GM19324 (cell line): ENCODE measurements around the gene IL10.

Experiments
- ATAC-seq: cut with Tn5 transposase; IDR thresholded peaks from one replicate; pipeline ENCODE4 v1.9.1; 2021; ENCODE audit warnings: mild to moderate bottlenecking, moderate library complexity; ENCODE audit not compliant: unreplicated experiment, low FRiP score

IL10 gene

DNA sequence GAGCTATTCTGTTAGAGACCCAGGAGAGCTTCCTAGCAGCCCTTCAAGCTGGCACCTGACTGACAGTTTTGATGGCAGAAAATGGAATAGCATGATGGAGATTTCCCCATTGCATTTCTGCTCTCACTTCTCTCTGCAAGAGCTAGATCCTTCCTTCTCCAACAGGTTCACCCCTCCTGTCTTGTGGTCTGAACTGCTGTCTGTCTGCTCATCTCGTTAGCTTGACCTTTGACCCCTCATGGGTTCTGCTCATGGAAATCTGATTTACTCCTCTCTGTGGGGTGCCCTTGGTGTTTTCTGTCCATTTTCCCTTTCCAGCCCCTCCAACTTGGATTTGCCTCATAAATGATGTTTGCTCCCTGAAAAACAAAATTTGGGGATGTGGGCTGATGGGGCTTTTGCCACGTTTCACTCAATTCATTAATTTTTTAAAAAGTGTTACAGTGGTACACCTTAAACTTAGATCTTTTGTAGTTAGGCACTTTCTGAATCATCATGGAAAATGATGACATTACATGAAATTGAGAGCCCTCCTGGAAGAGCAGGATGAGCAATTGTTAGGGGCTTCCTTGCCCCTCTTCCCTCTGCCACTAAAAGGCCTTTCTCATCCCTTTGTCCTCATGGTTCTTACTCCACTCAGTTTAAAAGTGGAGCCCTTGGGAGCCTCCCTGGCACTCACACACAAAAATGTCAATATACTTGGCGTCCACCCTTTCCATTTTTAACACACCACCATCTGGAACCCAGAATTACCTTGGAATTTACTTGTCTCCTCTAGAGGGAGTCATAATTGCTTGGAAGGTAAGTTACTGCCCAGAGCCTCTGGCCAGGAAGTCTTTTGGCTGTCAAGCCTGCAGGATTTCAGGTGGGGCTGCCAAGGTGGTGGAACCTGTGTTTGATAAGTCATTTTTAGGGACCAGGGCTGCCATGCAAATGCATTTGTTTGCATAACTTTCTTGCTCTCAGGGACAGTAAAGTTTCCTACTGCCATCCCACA is 33.6 kb downstream of the IL10 start:
- ATAC-seq = no peak

GRCh38 chr1:206737729-206738201 is 34.5 kb downstream of the IL10 start:
- no peak for ATAC-seq

DNA sequence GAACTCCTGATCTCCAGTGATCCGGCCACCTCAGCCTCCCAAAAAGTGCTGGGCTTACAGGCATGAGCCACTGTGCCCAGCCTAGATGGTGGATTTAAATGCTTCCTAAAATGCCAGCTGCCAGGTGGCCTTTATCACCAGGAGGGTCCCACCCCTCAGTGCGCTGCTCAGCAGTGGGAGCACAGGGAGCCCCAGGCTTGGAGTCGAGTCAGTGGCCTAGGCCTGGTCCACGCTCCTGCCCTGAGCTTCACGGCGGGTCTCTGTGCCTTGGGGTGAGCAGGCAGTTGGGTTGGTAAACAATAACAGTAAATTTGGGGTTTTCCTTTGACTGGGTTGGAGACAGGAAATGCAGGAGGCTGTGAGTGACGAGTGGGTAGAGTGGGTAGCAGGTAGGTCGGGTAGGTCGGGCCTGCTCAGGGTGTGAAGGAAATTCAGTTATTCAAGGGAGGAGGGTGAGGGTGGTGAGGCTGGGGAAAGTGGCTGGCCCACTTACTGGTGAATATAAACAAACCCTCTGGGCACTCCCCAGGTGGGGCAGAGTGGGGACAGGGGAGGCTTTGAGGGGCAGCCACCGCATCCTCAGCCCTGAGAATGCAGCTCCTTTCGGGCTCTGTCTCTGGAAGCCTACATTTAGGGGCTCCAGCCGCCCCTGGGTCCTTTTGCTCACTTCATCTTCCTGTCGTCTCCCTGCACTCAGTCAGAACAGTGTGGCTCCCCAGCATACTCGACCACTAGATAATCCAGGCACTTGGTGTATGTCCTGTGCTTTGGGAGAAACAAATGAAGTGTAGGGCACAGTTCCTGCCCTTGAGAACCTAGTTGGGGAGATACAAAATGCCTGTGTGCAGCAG is 35.2 kb downstream of the IL10 start:
- no peak for ATAC-seq

DNA sequence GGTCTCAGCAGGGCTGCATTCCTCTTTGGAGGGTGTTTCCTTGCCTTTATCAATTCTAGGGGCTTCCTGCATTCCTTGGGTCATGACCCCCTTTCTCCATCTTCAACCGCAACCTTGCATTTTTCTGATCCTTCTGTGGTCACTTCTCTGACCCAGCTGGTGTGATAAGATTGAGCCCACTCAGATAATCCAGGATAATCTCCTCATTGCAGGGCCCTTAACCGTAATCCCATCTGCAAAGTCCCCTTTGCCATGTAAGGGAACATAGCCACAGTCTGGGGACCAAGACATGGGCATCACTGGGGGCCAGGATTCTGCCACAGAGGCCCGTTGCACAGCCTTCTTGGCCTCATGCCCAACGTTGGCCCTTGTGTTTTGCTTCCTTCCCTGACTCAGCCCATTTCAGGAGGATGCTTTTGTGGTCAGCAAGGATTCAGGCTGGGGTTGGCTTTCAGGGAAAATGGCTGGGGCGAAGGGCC is 36.7 kb downstream of the IL10 start:
- no peak for ATAC-seq

DNA sequence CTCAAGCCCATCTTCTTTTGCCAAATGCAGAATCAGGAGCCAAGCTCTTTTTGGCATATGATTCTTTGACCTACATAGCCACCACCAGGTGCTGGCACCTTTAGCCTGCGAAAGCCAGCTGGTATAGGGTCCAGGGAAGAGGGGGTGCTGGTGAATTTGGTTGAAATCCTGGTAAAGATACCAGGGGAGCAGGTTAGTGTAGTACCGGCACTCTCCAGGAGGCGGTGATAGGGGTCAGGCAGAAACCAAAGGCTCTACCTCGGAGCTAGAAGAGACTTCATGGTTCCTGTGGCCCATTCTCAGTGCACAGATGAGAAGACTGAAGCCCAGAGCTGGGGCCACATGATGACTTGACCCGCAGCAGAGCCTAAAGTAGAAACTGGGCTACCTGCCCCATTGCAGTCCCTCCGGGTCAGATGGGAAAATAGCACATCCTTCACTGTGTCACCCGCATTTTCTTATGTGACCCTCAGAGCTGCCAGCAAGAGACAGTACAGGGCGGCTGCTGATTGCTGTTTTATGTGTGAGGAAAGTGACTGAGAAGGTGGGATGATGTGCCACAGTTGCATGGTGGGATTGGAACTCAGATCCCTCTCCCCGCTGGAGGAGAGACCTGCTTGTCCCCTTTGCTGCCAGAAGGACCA is 37.7 kb downstream of the IL10 start:
- no peak for ATAC-seq

- no peak for ATAC-seq
Measured at GRCh38 chr1:206732992-206733391, 39.3 kb downstream of the IL10 start.

DNA sequence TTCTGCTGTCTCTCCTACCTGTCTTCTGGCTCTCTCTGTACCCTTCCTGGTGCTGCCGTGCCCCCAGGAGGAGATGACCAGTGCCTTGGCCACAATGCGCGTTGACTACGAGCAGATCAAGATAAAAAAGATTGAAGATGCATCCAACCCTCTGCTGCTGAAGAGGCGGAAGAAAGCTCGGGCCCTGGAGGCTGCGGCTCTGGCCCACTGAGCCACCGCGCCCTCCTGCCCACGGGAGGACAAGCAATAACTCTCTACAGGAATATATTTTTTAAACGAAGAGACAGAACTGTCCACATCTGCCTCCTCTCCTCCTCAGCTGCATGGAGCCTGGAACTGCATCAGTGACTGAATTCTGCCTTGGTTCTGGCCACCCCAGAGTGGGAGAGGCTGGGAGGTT is 39.8 kb downstream of the IL10 start:
- no peak for ATAC-seq

DNA sequence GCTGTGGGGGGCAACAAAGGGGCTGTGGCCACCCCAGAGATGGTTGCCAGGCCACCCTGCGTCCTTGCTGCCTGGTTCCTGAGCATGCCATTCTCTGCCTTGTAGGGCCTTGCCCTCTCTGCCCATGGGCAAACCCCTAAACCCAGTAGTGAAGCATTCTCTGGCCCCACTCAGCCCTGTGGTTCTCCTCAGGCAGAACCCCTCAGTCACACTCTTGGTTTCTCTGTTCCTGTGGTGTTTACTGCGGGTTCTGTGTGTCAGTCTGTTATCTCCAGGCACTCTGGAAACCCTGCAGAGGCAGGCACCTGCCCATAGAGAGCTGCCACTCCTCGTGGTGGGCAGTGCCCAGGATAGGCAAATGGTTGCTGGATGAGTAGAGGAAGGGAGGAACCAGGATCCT is 42.8 kb downstream of the IL10 start:
- no peak for ATAC-seq

GRCh38 chr1:206729050-206729449 is 43.2 kb downstream of the IL10 start:
- ATAC-seq = no peak

DNA sequence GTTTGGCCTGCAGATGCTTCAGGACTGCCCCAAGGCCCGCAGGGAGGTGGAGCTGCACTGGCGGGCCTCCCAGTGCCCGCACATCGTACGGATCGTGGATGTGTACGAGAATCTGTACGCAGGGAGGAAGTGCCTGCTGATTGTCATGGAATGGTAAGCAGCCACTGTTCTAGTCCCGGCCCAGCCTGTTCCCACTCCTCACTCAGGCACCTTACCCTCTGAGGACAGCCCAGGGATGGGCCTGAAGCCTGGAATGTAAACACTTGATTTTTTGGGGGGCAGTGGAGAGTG is 43.7 kb downstream of the IL10 start:
- no peak for ATAC-seq

DNA sequence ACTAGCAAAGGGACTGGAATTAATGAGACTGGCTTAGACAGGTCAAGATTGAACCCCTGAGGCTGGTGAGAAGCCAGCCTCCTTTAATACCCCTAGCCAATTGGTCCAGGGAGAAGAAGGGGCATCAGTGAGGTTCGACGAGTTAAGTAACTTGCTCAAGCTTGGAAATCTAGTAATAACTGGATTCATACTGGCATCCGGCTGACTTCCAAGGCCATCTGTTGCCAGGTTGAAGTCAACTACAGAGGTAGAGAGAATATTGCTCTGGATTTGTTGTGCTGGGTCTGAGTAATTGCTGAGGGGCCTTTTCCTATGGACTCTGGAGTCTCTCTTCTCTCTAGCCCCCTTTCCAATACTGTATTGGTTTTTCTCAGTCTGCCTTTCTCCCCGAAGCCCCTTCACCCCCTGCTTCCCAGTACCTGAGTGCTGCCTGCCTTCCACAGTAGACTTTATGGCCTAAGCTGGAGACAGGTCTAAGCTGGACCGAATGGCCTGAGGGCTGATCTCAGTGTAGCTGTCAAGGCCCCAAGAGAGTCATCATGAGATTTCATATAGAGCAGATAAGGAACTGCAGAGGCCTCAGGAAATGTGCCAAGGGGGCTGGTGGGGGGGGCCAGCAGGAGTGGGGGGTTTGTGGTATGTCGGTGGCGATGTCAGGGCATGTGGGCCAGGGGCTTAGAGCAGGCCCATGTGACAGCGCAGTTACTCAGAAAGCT is 44.2 kb downstream of the IL10 start:
- ATAC-seq = no peak

- no peak for ATAC-seq
Measured at GRCh38 chr1:206725109-206725963, 47.0 kb downstream of the IL10 start.

GRCh38 chr1:206723805-206724472 is 48.4 kb downstream of the IL10 start:
- ATAC-seq = no peak

GRCh38 chr1:206723462-206723804 is 48.9 kb downstream of the IL10 start:
- ATAC-seq = no peak

GRCh38 chr1:206722751-206723461 is 49.4 kb downstream of the IL10 start:
- no peak for ATAC-seq

DNA sequence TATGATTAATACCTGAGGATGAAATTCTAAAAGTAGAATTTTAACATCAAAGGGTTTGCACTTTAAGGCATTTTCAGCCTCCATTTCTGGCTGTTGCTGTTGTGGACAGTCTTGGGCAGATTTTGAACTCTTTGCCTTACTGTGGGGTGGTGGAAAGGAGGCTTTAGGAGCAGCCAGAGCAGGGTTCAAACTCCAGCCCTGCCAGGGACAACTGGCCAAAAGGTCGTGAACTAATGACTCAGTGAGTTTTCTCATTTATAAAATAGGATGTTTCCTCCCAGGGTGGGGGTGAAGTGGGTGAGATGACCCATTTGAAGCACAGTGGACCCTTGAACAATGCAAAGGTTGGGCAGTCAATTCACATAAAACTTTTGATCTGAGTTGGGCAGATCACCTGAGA is 50.8 kb downstream of the IL10 start:
- no peak for ATAC-seq

DNA sequence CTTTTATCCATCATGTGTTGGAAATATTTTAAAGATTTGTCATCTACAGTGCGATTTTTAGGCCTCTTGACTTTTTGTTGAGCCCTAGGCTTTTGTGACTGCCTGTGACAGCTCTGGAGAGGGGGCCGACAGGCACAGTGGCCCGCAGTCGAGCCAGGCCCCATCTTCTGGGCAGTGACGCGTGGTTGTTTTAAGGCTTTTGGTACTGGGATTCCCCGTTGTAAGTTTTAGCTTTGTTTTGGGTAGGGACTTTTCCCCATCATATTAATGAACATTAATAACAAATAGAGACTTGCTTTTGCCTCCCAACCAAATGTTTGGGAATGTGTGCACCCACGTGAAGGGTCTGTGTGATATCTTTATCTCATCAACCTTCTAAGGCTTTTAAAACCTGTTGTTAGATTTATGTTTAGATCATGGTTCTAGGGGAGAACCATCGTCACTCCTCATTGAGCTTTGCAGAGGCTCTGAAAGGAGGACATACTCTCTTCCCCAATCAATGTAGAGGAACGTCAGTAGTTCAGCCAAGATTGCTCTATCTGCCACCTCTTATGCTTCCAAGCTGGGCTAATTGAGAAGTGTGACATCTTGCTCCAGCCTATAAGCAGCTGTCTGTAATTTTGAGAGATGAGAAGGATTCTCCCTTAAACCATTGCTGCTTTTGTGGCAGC is 53.0 kb downstream of the IL10 start:
- no peak for ATAC-seq

GRCh38 chr1:206717674-206717989 is 54.7 kb downstream of the IL10 start:
- no peak for ATAC-seq
